Mammary epithelial cell (primary cell): ENCODE measurements around the gene RHEB.

Experiments used
- CTCF ChIP-seq, 2 donors: IDR thresholded peaks in 1 of 2; conservative IDR thresholded peaks in 1 of 2; 2 replicates each; pipeline ENCODE4 v1.5.1; 2011 to 2012; ENCODE audit warnings: inconsistent platforms in 2 of 2, low read length in 2 of 2, mild to moderate bottlenecking in 2 of 2, control low read depth in 1 of 2, low read depth in 1 of 2; ENCODE audit not compliant: insufficient read depth in 1 of 2; ENCODE audit errors: extremely low read depth in 1 of 2
- EZH2 ChIP-seq: IDR thresholded peaks from 2 replicates; pipeline ENCODE4 v1.6.1; 2012; ENCODE audit warnings: low read length, inconsistent platforms, borderline replicate concordance

- TF ChIP-seq EZH2 (no peak), CTCF (conservative IDR thresholded peaks at IDR 0.05 in 1 of 2, IDR thresholded peaks at IDR 0.05 in 1 of 2; ENCODE audit: extremely low read depth in 1 of 2, insufficient read depth in 1 of 2, low read depth in 1 of 2, low read length in 2 of 2) (no peak)
Observed at GRCh38 chr7:151519765-151520418, at the start of gene RHEB.
